GM18868 (cell line): ENCODE results near the gene OSTM1.

ENCODE experiments used
- ATAC-seq: cut with Tn5 transposase; IDR thresholded peaks from one replicate; pipeline ENCODE4 v1.9.1; 2021; ENCODE audit warnings: mild to moderate bottlenecking, moderate library complexity; ENCODE audit not compliant: unreplicated experiment

The OSTM1 gene, protein sequence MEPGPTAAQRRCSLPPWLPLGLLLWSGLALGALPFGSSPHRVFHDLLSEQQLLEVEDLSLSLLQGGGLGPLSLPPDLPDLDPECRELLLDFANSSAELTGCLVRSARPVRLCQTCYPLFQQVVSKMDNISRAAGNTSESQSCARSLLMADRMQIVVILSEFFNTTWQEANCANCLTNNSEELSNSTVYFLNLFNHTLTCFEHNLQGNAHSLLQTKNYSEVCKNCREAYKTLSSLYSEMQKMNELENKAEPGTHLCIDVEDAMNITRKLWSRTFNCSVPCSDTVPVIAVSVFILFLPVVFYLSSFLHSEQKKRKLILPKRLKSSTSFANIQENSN

GRCh38 chr6:108074359-108075144, at the start of gene OSTM1:
TSS of gene OSTM1 (minus strand) at chr6:108074741. CDS start at chr6:108074651, 90 bp downstream.
- peak; percentile 94 for ATAC-seq

DNA sequence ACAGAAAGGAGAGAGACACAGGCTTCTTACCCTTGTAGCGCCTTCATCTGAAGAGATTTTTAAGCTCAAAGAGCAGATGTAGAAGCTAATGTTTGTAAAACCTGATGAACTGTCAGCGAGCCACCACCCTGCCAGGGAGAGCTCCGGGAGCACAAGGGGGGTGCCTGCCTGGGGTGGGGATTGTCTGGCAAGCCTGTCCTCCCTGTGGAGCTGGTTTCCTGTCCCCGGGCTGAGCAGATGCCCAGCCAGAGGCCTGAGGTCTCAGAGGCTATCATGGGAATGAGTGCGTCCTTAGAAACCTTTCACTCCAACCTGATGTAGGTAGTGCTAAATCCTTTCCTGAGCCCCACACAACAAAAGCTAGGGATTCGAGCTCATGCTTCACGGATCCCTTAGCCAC, 49.4 kb upstream of the OSTM1 start:
- no peak for ATAC-seq

DNA sequence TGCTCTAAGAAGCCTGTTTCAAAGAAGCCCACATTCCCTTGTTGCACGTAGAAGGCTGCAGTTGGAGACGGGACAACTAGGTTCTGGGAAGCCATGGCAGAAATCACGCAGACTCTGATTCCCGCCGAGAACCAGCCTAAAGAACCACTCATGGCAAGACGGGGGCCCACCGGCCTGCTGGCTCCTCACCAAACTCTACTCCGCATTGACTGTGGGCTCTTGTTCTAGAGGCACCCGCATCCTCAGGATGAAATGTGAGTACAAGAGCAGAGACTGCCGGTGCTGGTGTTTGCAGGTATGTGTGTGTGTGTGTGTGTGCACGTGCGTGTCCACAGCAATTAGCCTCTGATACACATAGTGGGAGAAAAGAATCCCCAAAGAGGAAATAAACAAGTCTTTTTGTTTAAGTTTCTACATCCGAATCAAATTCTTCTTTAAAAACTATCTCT, 49.0 kb upstream of the OSTM1 start:
- ATAC-seq, result no peak

- no peak for ATAC-seq
Measured at GRCh38 chr6:108121612-108122011, 47.1 kb upstream of the OSTM1 start.

GRCh38 chr6:108120311-108120710, 45.8 kb upstream of the OSTM1 start:
- no peak for ATAC-seq

- no peak for ATAC-seq
Measured at GRCh38 chr6:108119769-108120141, 45.2 kb upstream of the OSTM1 start.

DNA sequence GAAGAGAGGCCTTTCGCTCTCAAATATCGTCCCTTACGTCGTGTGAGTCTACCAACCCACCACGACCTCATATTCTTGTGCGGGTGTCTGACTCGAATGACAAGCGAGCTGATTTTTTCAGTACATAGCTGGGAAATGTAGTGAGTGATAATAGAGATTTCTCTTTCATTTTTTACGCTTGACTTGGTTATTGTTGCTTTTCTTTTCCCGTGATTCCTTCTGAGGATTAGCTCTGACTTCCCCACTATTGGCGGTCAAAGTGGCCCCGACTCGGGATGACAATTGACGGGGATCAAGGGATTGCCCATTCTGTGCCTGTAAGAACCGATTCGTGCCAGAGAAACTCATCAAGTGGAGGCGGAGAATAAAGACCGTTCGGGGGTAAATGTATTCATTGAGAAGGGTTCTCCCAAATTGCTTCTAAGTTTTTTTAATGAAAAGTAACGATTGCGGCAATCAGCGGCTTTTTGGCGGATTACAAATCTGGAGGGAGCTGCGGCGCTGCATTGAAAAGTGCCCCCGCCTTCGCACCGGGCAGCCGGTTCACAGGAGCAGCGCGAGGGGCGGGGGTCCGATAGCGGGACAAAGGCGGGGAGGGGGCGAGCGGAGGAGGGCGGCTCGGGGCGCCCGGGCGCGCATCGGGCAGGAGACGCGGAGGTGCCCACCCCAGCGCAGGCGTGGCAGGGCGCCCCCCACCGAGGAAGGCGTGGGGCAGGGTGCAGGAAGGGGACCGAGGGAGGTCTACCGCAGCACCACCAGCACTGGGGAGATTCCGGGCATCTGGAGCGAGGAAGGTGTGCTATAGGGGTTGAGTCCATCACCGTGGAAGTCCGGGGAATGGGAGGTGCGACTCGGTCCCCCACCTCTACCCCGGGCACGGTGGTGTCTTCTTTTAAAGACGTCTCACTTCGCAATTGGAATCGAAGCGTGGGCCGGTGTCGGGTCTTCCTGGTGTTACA, 44.5 kb upstream of the OSTM1 start:
- ATAC-seq, result no peak

DNA sequence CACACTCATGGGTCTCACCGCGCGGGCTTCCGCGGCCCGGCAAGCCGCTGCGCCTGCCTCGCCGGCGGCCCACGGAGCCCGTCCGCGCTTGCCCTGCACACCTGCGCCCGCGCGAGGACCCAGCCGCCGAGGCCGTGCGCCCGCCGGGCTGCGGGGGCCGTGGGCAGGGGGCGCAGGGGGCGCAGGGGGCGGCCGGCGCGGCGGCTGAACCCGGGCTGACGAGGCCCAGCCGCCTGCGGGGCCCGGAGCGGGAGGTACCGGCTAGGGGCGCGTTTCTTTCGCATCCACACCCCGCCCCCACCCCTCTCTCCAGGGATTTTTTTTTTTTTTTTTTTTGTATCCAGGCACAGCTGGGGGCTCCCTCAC, 43.8 kb upstream of the OSTM1 start:
- ATAC-seq, result no peak

DNA sequence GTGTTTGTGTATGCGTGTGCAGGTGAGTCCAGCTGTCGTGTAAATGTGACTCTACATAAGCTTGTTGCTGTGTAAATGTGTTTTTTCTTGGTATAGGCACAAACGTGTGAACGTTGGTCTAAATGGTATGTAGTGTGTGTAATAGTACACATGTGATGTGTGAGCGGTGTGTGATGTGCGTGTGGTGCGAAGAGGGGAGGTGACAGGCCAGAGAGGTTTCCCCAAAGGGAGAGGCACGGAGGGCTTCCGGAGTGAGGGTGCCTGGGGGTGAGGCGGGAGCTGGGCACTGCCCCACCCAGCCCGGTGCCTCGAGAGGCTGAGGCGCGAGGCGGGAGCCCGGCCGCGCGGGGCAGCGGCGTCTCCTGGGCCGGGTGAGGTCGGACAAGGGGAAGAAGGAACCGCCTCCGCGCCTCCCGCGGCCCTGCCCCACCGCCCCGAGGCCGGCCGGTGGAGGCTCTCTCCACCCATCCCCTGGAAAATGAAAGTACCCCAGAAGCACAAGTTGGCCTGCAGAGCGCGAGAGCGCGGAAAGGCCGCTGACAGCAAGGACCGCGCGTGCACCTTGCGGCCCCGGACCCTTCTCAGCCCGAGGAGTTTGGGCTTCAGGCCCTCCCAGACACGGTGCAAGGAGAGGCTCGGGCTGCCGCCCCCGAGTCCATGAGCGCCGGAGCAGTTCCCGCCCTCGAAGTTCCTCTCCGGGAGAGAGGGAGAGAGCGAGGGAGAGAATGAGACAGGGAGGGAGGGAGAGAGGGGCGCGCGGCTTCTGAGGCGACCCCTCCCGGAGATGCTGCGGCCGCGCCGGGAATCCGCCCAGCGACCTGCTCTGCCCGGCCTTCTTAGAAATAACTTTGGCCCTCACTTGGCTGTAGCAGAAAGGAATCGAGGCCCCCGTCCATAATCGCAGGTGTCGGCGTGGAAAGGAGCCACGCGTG, 43.2 kb upstream of the OSTM1 start:
- no peak for ATAC-seq

DNA sequence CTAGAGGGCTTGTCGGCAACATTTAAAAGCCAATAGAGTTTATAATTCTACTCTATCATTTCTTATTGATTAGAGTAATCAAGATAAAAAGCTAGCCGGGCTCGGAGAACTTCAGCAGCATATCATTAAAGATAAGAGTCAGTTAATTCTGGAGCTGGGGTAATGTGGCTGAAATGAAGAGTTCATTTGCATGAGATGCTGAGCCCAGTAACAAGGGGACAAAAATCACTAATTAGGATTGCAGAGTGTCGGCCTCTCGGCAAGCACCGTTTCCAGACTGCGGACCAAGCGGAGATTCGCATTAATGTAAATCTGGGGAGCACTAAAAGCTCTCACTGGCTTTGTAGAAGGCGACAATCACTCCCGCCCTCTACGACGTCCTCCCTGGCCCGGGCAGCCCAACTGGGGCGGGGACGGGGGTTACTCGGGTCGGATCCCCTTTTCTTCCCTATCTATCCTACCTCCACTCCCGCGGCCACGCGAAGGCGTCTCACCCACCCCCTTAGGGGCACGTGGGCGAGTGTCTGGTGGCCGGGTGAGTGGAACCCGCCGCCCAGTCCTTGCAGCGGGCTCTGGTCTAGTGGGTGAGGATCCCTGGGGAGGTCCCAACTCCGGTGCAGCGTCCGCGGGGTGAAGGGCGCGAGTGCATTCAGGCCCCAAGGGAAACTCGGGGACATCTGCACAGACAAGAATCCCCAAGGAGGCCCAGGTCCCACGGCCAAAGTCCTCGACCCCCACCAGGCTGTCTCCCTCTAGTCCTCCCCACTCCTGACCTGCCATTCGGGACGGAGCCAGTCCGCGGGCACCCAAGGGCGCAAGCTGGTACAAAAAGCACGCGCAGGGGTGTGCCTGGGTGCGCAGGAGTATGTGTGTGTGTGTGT, 42.2 kb upstream of the OSTM1 start:
- no peak for ATAC-seq

- no peak for ATAC-seq
Measured at GRCh38 chr6:108115598-108116058, 41.1 kb upstream of the OSTM1 start.

DNA sequence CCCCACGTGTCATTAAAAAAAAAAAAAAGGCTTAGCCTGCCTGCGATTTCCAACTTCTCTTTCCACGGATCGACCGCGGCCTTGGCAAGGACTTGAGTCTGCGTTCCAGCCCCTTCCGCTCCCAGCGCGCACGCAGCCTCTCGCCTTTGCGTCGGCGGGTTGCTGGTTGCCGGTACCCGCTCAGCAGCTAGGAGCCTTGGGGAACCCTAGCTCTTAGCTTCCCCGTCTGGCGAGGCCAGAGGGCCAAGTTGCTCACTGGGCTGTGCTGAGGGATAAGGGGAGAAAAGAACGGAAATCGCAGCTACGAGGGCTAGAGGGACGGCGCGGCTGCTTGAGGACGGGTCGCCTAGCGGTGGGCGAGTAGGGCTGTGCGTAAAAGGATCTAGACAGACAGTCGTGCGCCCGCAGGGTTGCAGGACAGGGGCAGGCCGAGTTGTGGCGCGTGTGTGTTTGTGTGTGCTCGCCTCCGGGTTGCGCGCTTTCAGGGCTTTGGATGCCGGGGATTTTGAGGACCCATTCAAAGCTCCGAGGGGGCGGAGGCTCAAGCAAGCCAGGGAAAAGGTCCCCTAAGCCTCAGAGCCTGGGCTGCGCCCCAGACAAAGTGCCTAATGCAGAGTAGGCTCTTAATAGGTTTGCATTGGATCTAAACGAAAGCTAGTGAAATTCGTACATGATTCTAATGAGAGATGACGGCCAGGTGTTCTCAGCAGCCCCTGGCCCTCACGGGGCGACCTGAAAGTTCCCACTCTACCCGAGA, 40.5 kb upstream of the OSTM1 start:
- no peak for ATAC-seq

GRCh38 chr6:108113557-108114519, 39.3 kb upstream of the OSTM1 start:
- no peak for ATAC-seq

- no peak for ATAC-seq
Measured at GRCh38 chr6:108108374-108108773, 33.8 kb upstream of the OSTM1 start.

DNA sequence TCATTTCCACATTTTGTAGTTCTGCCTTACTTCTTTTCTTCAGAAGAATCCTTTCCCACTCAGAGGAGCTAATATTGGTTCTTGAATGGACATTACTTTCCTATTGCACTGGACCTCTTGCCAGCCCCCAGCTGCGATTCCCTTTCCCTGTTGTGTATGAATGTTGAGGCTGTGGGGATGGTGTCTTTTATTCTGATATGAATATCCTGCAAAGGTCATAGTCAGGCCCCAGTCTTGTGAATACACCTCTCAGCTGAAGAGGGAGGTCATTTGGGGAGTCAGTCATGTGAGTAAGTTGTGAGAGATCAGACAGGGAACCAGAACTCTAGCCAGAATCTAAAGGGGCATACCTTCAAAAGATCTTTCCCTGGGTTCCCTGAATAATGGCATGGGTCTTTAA, 32.6 kb upstream of the OSTM1 start:
- ATAC-seq, result no peak

DNA sequence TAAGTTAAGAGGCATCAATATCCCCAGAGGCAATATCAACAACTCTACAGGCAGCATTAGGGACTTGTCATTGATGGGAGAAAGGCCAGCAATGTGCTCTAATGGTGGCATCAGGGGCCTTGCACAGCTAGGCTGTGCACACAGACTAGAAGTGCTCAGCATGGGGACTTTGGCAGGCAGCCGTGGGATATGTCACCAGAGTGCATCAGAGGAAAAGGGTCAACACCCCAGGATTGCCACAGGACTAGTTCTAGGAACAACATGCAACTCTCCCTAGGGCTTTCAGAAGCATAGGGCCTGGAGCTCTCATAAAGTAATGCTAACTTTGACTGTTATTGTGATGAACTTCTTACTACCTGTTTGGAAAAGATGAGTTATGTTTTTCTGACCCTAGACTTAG, 32.2 kb upstream of the OSTM1 start:
- ATAC-seq, result no peak

DNA sequence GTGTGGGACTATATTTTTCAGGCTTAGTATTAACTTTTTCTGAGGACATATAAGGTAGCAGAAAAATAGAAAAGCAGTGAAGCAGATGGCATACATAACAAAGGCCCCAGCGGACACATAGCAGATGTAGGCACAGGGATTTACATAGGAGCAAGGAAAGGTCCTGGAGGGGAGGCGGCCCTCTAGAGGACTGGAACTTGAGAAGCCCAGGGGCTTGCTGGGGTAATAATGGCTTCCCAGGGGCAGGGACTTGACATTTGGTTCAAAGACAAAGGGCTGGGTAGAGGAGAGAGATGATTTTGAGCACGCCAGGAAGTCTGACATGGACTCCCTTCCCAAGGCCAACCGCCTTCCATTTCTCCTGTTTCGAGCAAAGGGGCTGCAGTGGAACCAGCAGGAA, 31.7 kb upstream of the OSTM1 start:
- no peak for ATAC-seq
